Esophagus squamous epithelium (tissue), 4 donors: ENCODE data around the gene DNAI7.

Experiments
- CTCF ChIP-seq, 6 experiments: fragments of 450-650 bp in 4 of 6; fragments of 200-600 bp in 2 of 6; sonication (generic) in 2 of 6; IDR thresholded peaks; one replicate each; pipeline ENCODE4 v1.5.1; 2016 to 2019; ENCODE audit warnings: antibody characterized with exemption in 6 of 6, mild to moderate bottlenecking in 4 of 6, moderate library complexity in 4 of 6
- POLR2A ChIP-seq, 4 donors: fragments of 450-650 bp; IDR thresholded peaks; one replicate each; pipeline ENCODE4 v1.6.1; 2017; ENCODE audit warnings: antibody characterized with exemption in 4 of 4, mild to moderate bottlenecking in 4 of 4, moderate library complexity in 3 of 4

- no peak for TF ChIP-seq POLR2A (IDR thresholded peaks at IDR 0.05)
- TF ChIP-seq CTCF (IDR thresholded peaks at IDR 0.05) = no peak
Measured at GRCh38 chr12:25110260-25110659, 84.7 kb downstream of the DNAI7 start.
